GM18909 (cell line): ENCODE results near the gene DIO1.

Experiments used
- ATAC-seq: cut with Tn5 transposase; IDR thresholded peaks from one replicate; pipeline ENCODE4 v1.9.1; 2021; ENCODE audit warnings: mild to moderate bottlenecking; ENCODE audit not compliant: unreplicated experiment, poor library complexity

Gene DIO1

DNA sequence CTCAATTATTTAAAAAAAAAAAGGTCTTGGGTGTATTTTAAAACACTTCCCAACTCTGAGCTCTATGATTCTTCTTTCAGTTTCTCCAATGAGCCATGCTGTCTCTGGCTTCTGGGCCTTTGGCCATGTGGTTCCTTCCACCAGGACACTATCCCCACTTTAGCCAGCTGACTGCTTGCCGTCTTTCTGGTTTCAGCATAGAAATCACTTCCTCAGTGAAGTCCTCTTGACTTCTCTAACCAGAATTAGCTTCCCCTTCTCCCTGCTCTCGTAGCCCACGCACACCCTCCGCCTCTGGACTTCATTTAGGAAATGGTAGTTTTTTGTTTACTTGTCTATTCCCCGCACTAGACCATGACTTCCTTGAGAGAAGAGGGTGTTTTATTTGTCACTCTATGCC is 1.1 kb upstream of the DIO1 start:
- ATAC-seq = no peak

DNA sequence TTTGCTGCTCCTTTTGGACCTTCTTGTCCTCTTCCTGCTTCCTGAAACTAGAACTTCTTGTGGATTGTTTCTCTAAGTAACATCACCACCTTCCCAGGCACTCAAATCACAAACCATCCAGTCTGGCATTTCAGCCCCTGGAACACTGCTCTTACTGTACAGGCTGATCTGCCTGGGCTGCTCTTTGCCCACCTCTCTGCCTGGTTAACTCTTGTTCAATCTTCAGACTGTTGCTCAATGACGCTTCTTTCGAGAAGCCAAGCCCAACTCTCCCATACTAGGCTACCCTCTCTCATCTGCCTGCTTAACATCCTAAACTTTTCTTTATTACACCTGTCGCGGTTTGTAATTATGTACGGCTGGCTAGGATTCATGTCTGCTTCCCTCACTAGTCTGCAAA is 657 bp downstream of the DIO1 start:
- no peak for ATAC-seq

DNA sequence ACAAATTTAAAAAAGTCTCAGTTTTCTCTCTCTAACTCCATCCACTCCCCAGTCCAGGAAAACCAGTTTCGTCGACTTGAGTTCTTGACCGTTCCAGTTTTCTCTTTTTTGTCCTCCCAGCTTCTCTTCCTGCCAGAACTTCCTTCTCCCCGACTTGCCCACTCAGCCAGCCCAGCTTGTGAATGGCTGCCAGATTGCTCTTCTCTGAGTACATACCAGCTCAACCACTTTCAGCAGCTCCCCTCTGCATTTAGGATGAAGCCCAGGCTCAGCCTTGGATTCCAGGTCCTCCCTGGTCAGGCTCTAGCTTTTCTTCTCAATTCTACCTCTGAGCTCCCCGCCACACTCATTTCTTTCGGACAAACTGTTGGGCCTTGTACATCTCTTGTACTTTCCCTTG is 1.4 kb downstream of the DIO1 start:
- ATAC-seq = no peak

DNA sequence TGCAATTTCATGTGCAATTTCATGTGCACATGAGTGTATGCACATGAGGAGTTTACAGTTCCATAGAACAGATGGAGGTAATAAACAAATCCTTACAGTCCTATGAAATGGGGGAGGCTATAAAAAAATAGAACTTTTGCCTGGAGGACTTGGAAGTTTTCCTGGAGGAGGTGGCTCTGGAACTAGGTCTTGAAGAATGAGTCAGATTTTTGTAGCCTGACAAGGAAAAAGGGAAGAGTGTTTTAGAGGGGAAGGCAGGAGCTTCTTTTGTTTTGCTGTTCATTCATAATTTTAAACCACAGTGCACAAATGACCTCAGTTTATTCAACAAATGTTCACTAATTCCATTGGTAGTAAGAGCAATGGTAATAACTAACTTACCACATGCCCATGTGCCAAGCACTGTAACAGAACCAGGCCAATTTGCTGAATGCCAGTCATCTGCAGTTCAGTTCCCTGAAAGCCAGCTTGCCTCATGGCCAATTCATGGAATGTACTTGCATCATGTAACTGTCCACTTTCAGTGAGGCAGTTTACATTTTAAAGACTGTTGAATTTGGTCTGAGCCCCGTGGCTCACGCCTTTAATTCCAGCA is 2.7 kb downstream of the DIO1 start:
- ATAC-seq = no peak

DNA sequence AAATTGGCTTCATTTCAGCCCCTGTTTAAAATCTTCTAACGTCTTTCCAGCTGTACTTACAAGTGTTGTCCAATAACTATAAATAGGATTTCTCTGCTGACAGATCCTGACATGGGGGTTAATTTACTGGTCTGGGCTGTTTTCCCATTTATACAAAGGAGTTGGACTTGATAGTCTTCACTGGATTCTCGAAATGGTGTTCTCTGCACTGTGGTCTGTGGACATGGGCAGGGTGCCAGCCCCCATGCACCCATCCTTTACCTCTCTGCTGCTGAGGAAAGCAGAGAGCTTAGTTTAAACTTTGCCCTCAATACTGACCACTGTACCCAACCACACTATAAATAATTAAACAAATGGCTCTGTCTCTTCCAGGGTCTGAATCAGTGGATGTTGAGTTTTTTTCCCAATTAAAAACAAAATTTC is 5.2 kb downstream of the DIO1 start:
- peak; percentile 64 for ATAC-seq

DNA sequence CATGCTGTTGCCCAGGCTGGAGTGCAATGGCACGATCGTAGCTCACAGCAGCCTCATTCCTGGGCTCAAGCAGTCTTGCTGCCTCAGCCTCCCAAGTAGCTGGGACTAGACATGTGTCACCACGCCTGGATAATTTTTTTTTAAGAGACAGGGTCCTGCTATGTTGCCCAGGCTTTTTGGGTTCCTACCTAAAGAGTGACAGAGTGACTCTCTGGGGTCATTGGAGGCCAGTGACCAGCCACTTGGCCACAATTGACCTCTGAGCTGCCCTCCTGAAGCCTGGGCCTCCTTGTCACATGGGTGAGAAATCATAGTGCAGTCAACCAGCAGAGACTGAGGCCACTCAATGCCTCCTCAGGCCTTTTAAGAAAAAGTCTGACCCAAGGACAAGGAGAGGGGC is 5.7 kb downstream of the DIO1 start:
- ATAC-seq = no peak

DNA sequence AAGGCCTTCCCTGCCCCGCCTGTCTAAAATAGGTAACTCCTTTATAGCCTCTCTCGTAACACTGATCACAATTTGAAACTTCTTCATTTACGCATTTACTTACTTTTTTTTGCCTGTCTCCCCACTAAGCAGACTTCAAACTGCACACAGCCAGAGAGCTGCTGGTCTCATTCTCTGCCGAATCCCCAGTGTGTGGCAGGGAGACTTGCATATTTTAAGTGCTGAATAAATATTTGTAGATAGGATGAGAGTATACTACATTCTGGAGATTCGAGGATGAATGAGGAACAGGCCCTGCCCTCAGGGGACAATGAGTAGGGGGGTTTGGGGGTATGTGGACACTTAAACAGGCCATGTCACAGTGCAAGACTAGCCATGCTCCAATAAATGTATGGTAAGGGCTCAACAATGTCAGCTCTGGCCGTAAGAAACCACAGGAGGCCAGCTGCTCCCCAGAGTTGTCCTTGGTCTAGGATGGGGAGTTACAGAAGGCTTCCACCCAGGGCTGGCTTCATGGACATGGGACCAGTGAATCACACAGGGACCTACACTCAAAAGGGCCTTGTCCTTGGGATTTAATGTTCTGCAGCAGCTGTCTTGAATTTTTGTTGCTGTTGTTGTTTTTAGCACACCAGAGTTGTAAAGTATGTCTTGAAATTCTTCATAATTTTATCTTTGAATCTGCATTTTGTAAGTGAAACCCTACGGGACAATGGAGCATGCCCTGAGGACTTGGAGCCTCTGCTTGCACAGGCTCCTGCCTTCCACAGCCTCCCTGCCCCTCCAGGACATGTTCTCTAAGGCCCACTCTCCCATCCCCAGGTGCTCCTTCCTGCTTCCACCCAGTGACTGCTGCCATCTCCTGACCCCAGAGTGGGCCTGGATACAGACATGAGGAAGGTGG is 8.5 kb downstream of the DIO1 start:
- ATAC-seq = no peak

DNA sequence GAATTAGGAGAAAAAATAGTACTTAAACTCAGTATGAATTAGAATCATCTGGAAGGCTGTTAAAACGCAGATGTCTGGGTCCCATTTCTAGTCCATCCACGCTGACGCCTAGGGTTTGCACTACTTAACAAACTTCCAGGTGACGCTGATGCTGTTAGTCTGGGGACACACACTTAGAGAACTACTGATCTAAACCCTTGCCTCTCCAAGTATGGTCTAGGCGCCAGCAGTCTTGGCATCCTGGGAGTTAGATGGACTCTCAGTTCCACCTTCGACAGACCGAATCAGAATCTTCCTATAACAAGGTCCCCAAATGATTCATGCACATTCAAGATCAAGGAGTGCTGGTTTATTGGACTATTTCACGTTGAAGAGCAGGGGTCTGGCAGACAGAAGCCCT is 11.5 kb downstream of the DIO1 start:
- ATAC-seq = no peak

DNA sequence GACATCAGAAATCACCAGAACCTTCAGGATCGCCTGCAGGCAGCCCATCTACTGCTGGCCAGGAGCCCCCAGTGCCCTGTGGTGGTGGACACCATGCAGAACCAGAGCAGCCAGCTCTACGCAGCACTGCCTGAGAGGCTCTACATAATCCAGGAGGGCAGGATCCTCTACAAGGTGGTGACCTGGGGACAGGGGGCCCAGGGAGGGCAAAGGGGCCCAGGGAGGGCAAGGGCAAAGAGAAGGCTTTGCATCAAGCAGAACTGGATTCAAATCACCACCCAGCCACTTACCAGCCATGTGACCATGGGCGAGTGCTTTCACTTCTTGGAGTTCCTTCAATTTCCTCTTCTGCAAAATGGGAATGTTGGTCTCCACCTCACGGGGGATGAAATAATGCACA is 12.1 kb downstream of the DIO1 start:
- no peak for ATAC-seq

DNA sequence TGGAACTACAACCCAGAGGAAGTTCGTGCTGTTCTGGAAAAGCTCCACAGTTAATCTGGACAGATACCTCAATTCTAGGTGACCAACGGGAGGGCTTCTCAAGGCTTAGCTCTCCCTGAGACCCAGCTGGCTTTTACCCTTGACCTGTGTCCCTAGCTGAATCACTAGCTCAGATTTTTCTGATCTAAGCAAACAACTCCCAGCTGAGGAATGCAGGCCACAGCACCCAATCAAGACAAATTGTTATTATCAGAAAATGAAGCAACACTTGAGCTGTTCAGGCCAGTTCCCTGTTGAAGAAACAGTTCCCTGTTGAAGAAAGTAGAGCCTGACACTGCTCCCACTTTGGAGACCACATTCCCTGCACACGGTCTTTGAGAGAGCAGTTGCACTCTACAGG is 16.0 kb downstream of the DIO1 start:
- no peak for ATAC-seq

DNA sequence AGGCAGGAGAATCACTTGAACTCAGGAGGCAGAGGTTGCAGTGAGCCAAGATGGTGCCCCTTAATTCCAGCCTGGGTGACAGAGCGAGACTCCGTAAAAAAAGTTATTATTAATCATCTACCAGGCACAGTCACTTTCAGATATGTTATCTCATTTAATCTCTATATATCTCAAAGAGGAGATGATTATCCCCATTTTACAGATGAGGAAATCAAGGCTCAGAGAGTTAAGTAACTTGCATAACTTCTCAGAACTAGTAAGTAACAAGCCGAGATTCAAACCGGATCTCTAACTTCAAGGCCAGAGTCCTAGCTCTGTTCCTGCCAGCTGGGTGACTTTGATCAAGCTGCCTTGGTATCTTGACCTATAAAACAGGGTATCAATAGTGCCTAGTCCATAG is 17.5 kb downstream of the DIO1 start:
- ATAC-seq = no peak

DNA sequence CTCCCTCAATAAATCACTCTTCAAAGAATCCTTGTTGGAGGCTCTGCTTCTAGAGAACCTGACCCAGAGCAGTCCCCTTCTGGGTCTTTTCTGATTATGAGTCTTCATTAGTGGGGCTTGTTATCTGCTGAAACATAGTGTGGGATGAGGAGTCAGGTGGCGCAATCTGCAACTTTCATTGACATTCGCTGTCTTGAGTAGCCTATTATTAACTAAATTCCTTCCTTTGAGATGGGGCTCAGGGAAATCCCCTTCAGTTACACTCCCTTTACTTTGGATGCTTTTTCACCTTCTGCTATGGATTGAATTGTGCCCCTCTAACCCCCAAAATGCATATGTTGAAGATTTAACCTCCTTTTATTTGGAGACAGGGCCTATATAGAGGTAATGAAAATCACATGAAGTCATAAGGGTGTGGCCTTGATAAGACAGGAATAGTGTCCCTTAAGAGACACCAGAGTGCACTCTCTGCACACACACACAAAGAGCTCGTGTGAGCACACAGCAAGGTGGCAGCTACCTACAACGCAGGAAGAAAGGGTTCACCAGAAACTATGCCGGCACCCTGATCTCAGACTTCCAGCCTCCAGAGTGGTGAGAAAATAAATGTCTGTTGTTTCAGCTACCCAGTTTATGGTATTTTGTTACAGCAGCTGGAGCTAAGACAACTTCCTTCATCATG is 19.5 kb downstream of the DIO1 start:
- ATAC-seq = no peak

DNA sequence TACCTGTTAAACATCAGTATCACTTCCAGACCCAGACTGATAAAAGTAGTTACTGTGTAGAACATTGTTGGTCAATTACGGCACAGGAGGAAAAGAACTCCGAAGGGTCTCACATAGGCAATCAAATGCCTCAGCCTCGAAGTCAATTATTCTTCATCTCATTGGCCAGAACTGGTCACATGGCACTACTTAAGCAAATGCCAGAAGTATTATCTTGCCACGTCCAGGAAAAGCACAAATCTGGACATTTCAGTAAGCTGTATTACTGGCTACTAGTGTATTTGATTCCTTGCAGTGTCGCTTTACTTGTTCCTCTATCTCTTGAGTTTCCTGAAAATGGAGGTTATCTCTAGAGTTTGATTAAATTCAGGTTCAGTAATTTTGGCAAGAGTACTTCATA is 24.4 kb downstream of the DIO1 start:
- no peak for ATAC-seq

DNA sequence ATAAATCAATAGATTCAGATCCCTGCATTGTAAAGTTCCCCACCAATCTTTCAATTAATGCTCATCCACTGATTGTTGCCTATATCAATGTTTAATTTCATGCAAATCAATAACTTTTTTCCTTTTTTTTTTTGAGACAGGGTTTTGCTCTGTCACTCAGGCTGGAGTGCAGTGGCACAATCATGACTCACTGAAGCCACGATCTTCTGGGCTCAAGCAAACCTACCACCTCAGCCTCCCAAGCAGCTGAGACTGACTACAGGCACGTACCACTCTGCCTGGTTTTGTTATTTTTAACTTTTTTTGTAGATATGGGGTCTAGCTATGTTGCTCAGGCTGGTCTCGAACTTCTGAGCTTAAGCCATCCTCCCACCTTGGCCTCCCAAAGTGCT is 25.7 kb downstream of the DIO1 start:
- no peak for ATAC-seq

DNA sequence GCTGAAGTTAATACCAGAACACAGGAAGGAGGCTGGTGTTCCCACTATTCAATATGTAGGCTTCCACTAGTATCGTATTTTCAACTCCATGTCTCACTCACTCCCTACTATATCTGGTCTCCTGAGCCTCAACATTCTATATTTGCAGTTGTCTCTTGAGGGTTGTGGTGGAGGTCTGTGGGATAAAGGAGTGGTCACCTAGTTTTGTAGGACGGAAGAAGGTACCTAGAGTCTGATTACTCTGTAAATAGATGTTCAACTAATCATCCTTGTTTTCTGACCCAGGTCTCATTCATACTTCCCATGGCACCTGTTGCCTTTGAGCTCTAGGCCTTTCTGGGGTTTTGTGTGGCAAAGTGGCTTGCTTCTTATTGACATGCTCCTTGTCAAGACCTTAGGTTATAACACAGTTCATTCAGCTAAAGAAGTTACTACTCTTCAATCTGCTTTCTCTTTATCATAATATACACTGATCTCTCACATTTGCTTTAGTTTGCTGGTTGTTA is 33.4 kb downstream of the DIO1 start:
- no peak for ATAC-seq

DNA sequence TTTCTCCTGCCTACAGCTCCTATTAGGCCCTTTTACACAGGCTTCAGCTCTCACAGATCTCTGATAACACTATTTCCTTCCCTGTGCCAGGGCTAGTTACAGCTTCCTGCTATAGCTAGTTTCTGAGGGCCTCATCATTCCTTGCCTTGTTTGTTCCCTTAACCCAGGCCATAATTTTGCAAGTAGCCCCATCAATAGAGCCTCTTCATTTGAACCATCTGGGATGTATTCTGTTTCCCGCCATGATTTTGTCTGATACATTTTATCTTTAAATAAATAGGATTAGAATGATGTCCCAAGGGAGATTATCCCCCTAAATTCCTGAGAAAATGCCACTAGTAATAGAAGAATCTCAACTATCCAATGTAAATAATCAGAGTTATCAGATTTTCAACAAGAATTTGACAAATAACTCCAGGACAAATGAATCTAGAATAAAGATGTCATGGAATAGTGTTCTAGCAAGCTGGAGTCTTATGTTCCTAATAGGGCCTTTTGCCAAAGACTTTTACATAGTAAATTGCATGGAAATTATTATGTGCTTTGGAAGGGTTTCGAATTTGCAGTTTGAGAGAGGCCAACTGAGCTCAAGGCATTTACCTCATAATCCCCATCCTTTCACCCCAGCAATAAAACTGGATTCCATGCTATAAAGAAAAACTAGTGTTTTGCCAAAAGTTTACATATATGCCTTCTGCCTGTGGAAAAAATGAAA is 35.4 kb downstream of the DIO1 start:
- no peak for ATAC-seq

DNA sequence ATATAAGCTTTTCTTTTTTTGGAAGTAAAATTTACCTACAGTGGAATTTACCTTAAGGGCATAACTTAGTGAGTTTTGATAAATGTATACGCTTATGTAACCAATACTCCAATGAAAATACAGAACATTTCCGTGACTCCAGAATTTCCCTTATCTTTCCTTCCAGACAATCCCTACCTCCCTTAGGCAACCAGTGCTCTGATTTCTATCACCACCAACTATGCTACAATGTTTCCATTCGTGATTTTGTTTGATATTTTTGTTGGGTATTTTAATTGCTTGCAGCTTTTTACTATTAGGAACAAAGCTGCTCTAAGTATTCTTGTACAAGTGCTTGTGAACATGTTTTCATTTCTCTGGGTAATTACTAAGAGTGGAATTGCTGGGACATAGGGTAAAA is 36.9 kb downstream of the DIO1 start:
- ATAC-seq = no peak

DNA sequence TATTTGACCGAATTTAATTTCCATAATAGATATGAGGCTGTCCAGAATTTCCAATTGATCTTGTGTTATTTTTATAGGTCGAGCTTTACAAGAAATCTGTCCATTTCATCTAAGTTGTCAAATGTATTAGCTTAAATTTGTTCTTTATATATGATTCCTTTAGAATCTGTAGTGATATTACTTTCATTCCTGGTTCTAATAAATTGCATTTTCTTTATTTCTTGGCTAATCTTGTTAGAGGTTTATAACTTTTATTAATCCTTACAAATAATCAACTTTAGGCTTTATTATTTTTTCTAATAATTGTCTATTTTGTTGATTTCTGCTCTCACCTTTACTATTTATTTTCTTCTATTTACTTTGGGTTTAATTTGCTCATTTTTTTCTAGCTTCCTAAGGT is 37.5 kb downstream of the DIO1 start:
- ATAC-seq = no peak

DNA sequence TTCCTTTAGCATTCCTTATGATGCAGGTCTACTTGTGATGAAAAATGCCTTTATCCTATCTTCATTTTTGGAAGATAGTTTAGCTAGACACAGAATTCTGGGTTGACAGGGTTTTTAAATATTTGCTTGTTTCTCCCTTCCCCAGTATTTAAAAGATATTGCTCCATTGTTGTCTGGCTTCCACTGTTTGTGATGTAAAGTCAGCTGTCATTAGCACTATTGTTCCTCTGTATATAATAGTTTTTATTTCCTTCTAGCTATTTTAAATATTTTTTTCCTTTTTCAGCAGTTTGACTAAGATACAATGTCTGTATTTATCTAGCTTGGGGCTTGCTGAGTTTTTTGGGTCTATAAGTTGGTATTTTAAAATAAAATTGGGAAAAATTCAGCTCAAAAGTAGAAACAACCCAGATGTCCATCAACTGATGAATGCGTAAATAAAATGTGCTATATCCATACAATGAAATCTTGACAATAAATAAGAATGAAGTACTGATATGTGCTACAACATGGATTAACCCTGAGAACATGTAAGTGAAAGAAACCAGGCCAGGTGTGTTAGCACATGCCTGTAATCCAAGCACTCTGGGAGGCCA is 40.3 kb downstream of the DIO1 start:
- no peak for ATAC-seq

DNA sequence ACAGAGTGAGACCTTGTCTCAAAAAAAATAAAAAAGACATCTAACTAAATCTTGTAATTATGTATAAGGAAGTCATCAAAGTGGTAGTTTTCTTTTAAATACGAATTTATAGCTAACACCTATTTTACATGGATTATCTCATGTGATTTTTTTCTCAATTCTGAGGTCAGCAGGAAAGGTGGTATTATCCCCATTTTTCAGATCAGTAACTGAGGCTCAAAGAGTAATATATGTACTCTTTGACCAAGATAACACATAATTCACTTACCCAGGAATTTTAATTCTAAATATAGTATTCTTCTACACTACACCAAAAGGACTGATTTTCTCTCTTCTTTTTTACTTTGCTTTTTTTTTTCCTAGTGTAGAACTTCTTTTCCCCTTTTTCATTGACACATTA is 42.4 kb downstream of the DIO1 start:
- no peak for ATAC-seq
